ENCODE data around the gene GLE1. TPM values are rescaled to one million over a fixed set of nuclear protein-coding genes. Genes with fewer than 3 reads are reported as not detected.

GLE1 gene
- total and polyA plus RNA-seq, 12 donors: 10.5 to 24.5 (median 19.4) TPM

- no peak overlapping the region for H3K4me3 ChIP-seq
- no peaks in the 10 kb centered on the region for H3K27me3 ChIP-seq
- H3K9me3 ChIP-seq: no peaks in the 10 kb centered on the region
- H3K4me1 ChIP-seq: no peaks in the 10 kb centered on the region
- DNase-seq (no peak), ATAC-seq (no peak)
- peaks cover 17 to 100% (median 94%) of the 10 kb centered on the region in 9 donors for H3K36me3 ChIP-seq
- H3K27ac ChIP-seq: no peak overlapping the region
- 75 to 78% methylated on average over 6 of the region's 6 CpGs for WGBS, 2 donors
- intact Hi-C loops (cut with DNase I): loop anchor here in 1 of 10 donors (10.0 kb wide), 1 partner anchor 63 kb away; no protein-coding TSS in a partner anchor
- TF ChIP-seq CTCF (IDR thresholded peaks at IDR 0.05): no peak
Observed at GRCh38 chr9:128587453-128587852, 82.9 kb downstream of the GLE1 start.

- DNase-seq (no peak), ATAC-seq (no peak)
- intact Hi-C loops (cut with DNase I): loop anchor here in 1 of 10 donors (10.0 kb wide), 1 partner anchor 64 kb away; no protein-coding TSS in a partner anchor
- no peaks in the 10 kb centered on the region for H3K4me1 ChIP-seq
- H3K27me3 ChIP-seq: no peaks in the 10 kb centered on the region
- no peak overlapping the region for H3K27ac ChIP-seq
- no peak overlapping the region for H3K4me3 ChIP-seq
- WGBS, 2 donors: 88 to 93% methylated on average over 11 of the region's 11 CpGs
- H3K36me3 ChIP-seq: peaks cover 13 to 100% (median 92%) of the 10 kb centered on the region in 9 donors
- no peaks in the 10 kb centered on the region for H3K9me3 ChIP-seq
- TF ChIP-seq CTCF (IDR thresholded peaks at IDR 0.05): no peak
Observed at GRCh38 chr9:128588581-128589233, 84.2 kb downstream of the GLE1 start.

Other genes starting within 250 kb of the GLE1 start
- gene GOLGA2, start 228.7 kb upstream of the GLE1 start, total RNA-seq: 100 to 1,000 TPM in 1 of 10 donors, 10 to 100 TPM in 9; 78.0 to 101 (median 89.1) TPM
- 10 to 100 TPM; 85.7 to 91.8 TPM for gene GOLGA2, start 228.7 kb upstream of the GLE1 start, polyA plus RNA-seq
- 10 to 100 TPM; 13.9 to 23.8 (median 20.8) TPM for gene SWI5, start 228.4 kb upstream of the GLE1 start, total RNA-seq
- 10 to 100 TPM; 17.0 to 46.3 TPM for gene SWI5, start 228.4 kb upstream of the GLE1 start, polyA plus RNA-seq
- gene TRUB2, start 182.3 kb upstream of the GLE1 start, total RNA-seq: 10 to 100 TPM; 32.8 to 50.3 (median 44.2) TPM
- 10 to 100 TPM; 18.0 to 27.4 TPM for gene TRUB2, start 182.3 kb upstream of the GLE1 start, polyA plus RNA-seq
- 10 to 100 TPM; 26.5 to 35.8 (median 30.0) TPM for gene COQ4, start 181.9 kb upstream of the GLE1 start, total RNA-seq
- gene COQ4, start 181.9 kb upstream of the GLE1 start, polyA plus RNA-seq: 10 to 100 TPM; 36.3 to 42.8 TPM
- 10 to 100 TPM in 9 of 10 donors, 1 to 10 TPM in 1; 10.0 to 26.3 (median 15.5) TPM for gene SLC27A4, start 164.2 kb upstream of the GLE1 start, total RNA-seq
- 10 to 100 TPM; 35.0 to 37.2 TPM for gene SLC27A4, start 164.2 kb upstream of the GLE1 start, polyA plus RNA-seq
- gene URM1, start 133.3 kb upstream of the GLE1 start, total RNA-seq: 10 to 100 TPM; 39.2 to 64.3 (median 51.2) TPM
- 10 to 100 TPM; 18.7 to 75.7 TPM for gene URM1, start 133.3 kb upstream of the GLE1 start, polyA plus RNA-seq
- gene CERCAM, start 83.9 kb upstream of the GLE1 start, total RNA-seq: 10 to 100 TPM in 5 of 10 donors, 1 to 10 TPM in 5; 3.5 to 30.4 (median 10.0) TPM
- gene CERCAM, start 83.9 kb upstream of the GLE1 start, polyA plus RNA-seq: 10 to 100 TPM; 10.6 to 11.3 TPM
- gene ODF2, start 48.7 kb upstream of the GLE1 start, total RNA-seq: 10 to 100 TPM; 10.9 to 17.1 (median 14.8) TPM
- 10 to 100 TPM; 13.2 to 19.7 TPM for gene ODF2, start 48.7 kb upstream of the GLE1 start, polyA plus RNA-seq
- 100 to 1,000 TPM; 250 to 449 (median 379) TPM for gene SPTAN1, start 47.9 kb downstream of the GLE1 start, total RNA-seq
- 100 to 1,000 TPM; 119 to 177 TPM for gene SPTAN1, start 47.9 kb downstream of the GLE1 start, polyA plus RNA-seq
- 10 to 100 TPM; 22.1 to 44.8 (median 30.1) TPM for gene DYNC2I2, start 152.1 kb downstream of the GLE1 start, total RNA-seq
- gene DYNC2I2, start 152.1 kb downstream of the GLE1 start, polyA plus RNA-seq: 10 to 100 TPM; 60.1 to 83.2 TPM
- gene SET, start 184.5 kb downstream of the GLE1 start, total RNA-seq: 100 to 1,000 TPM; 183 to 228 (median 202) TPM
- gene SET, start 184.5 kb downstream of the GLE1 start, polyA plus RNA-seq: 100 to 1,000 TPM in 1 of 2 donors, 10 to 100 TPM in 1; 87.0 to 138 TPM
- 1 to 10 TPM; 3.7 to 8.9 (median 4.7) TPM for gene PKN3, start 197.8 kb downstream of the GLE1 start, total RNA-seq
- 10 to 100 TPM; 10.6 to 12.7 TPM for gene PKN3, start 197.8 kb downstream of the GLE1 start, polyA plus RNA-seq
- 10 to 100 TPM in 2 of 10 donors, 1 to 10 TPM in 8; 4.1 to 22.5 (median 6.0) TPM for gene ZDHHC12, start 219.4 kb downstream of the GLE1 start, total RNA-seq
- gene ZDHHC12, start 219.4 kb downstream of the GLE1 start, polyA plus RNA-seq: 10 to 100 TPM; 15.2 to 36.6 TPM

All from heart right ventricle (tissue), 16 donors.